Activated T-cell treated with anti-CD3 and anti-CD28 coated beads for 24 hours (primary cell): ENCODE data around the gene BEX3.
"Not testable (repeated sequence)": the region's sequence is repeated elsewhere in the genome, so short reads cannot be mapped to it uniquely, and the experiment has no call there.

ENCODE experiments used
- DNase-seq: peaks from one replicate; pipeline ENCODE4 v3.0.0-alpha.2; 2020; ENCODE audit warnings: low read depth

BEX3 gene

DNA sequence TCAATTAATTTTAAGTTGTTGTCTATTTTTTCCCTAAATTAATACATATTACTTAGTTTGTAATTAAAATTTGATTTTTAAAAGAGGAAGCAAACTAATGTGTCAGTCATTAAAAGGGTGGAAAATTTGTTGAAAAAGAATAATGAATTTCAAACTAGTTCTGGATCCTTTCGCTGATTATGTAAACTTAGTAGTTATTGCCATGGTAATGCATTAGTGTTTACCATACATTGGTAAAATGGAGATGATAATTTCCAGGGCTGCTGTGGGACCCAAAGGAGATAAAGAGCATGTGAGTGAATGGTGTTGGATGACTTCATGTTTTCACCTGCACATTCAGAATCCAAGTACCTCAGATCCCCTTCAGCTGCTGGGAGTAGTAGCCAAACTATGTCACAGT is 6.5 kb downstream of the BEX3 start:
- DNase-seq: no peak

DNA sequence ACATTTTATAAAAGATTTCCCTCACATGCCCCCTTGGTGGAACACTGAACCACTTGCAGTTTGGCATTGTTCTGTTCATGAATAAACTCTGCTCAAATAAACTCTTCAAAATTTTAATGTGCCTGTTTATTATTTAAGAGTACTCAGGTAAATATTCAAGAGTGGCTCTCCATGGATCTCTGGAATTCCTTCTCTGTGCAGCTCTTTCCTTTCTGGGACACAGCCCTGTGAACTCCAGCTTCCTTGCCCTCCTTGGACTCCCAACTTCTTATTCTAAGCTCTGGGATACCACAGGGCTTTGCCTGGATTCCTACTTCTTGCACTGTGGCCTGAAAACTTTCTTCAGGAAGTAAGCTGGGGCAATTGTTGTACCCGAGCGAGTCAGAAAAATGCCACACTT is 8.3 kb downstream of the BEX3 start:
- no peak for DNase-seq

DNA sequence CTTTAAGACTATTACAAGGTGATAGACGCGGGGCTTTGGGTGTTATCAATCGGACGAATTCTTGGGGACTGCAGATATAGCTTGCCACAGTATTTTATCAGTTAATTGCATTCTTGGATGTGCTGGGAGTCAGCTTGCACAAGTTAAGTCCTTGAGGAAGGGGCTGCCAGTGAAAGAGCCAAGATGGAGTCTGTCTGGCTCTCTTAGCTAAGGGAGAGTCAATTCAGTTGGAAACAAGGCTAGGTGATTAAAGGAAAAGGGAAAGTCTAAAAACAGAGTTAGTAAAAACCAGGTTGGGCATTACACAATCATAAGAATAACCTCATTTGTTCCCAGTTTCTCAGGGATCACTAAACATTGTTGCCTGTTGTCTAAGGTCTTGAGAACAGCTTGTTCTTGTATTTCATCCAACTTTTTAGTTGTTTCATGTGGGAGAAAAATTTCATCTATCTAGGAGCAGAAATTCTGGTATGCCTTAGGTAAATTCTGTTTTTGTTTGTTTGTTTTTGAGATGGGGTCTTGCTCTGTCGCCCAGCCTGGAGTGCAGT is 9.0 kb downstream of the BEX3 start:
- DNase-seq: not testable (repeated sequence)

DNA sequence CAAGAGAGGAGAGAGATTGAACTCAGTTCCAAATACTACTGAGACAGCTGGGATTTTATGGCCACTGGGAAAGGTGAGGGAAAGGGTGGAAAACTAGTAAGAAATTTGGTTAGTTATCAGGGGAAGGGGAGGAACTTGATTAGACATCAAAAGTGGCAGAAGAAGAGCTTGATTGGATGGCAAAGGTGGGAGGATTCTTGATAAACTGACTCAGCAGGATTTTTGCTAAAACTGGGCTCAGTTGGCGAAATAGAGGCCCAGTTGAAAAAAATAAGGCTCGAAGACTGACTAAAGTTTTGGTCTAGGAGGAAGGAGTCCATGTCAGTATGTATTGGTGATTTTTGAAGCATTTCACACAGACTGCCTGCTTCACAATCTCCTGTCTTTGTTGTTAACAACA is 10.0 kb downstream of the BEX3 start:
- DNase-seq: no peak

DNA sequence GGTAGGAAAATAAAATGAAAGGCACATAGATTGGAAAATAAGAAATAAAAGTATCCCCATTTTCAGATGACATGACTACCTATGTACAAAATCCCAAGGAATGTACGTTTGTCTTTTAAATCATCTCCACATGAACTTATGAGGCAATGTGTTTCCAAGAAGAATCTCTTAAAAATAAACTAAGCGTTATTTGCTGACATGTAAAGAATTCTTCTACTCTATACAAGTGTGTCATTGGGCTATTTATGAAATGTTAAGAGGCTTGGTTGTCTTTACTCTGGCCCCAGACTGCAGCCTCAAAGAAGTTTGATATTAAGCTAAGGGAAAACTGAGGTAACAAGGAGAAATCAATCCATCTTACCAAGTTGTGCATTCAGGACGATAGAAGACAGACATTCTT is 17.1 kb downstream of the BEX3 start:
- no peak for DNase-seq

DNA sequence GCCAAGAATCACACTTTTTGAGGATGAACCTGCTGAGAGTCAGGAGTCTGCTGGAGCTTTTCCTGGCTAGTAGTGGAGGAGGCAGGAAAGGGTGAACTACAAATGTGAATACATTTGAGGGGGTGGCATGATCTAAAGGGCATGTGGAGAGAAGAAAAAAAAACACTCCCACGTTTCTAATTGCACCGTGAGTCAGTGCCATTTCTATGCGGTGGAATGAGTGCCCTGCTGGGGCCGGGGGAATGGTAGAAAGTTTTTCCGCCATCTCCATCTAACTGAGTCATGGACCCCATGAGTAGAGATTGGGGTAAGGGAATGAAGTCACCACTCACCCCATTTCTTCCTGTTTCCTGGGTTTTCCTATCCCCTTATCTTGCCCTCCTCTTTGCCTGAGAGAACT is 19.8 kb downstream of the BEX3 start:
- DNase-seq: no peak

DNA sequence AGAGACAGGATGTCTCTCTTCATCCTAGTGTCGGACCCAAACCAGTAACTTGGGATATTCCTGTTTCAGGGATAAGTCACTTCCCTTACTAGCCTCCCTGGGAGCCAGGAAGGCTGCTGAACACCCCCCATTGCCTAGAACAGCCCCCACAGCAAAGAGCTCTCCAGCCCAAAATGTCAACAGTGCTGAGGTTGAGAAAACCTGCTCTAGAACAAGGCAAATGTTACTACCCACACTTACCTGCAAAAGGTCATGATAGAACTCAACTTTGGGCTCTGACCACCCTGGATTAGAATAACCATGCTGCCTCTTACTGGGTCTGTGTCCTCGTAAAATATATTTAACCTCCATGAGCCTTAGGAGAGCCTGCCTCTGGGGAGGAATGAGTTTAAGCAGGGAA is 20.3 kb downstream of the BEX3 start:
- no peak for DNase-seq

DNA sequence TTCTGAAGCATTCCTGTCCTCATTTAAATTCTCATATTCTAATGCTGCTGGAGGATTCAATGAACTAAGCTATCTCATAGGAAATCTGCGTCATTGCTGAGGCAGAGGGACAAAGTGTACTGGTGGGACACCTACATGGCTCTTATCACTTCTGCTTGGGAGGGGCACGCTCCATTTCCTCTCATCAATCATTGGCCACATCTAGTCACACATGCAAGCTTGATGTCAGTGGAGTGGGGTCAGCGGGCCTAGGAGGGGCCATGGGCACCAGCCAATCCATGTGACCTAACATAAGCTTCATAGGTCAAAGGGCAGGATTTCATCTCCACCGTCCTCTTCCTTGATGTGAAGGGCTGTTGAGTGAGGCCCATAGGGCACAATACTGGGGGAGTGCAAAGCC is 21.4 kb downstream of the BEX3 start:
- no peak for DNase-seq

DNA sequence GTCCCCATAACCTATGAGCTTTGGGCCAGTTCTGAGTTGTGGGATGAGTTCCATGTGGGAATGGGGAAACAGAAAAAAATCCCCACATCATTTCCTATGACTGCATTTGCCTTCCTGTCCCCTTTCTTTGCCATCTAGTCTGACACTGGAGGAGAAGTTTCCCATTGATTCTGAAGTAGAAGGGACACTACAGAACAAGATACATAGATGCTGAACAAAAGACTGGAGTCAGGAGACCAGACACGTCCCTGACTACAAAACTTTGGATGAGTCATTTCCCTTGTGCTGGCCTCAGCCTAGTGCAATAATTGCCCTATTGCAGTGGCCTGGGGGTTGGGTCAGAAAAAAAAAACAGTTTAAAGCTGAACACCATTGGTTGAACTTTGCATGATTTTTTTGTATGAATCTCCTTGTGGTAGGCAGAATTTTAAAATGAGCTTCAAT is 22.1 kb downstream of the BEX3 start:
- no peak for DNase-seq

DNA sequence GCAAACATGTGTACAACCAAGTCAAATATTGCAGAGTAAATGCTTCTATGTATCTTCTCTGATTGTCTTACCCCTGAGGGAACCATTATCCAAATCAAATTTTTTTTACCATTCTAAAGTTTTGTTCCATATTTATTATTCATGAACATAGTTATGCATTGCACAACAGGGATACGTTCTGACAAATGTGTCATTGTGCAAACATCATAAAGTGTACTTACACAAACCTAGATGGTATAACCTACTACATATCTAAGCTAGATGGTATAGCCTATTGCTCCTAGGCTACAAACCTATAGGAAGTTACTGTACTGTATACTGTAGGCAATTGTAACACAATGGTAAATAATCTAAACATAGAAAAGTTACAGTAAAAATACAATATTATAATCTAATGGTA is 23.4 kb downstream of the BEX3 start:
- DNase-seq: no peak

DNA sequence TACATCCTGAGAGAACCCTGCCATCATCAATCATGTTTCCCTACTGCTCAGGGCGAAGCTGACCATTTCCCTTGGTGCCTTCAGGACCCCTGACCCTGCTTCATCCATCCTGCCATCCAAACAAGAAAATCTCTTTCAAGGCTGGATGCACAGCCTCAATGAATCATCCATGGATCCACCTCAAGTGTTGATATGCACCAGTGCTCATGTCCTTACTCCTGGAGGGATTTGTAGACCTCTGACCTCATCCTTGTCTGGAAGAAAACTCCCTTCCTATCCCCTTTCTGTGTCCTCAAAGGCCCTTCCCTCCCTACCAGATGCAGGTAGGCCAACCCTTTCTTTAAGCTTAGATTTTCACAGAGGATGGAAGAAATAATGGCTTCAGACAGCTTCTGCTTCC is 24.6 kb downstream of the BEX3 start:
- DNase-seq: no peak

DNA sequence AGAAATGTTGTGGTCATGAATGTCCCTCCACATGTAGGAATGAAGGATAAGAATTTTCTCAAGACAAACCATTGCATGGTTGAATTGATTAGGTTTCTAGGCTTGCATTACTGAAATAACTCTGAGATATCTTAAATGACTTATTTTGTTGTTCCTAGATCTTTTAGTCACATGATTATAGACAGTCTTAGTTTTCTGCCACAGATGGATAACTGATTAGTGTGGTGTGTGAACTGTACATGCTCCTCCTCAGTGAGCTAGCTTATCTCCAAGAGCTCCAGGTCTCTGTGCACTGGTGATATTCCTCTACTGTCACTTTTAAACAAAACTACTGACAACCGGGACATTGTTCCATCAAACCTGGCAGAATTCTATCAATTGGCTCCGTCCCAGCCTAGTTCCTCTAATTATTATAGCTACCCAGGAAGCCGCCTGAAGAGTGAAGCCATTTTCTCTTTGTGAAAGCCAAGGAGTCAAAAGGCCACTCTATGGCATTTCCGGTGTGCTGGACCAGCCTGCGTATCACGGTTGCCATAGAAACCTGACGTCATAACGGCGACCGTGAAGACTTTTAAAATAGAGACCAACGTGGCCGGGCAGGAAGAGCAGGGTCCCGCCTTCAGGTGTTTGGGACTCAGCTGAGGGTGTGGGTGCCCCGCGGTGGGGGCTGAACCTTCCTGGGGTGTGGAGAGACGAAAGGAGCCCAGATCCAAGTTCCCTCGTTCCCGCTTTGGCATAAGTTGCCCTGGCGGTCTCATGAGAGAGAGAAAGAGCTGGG is 28.1 kb downstream of the BEX3 start:
- peak; percentile 25 for DNase-seq

DNA sequence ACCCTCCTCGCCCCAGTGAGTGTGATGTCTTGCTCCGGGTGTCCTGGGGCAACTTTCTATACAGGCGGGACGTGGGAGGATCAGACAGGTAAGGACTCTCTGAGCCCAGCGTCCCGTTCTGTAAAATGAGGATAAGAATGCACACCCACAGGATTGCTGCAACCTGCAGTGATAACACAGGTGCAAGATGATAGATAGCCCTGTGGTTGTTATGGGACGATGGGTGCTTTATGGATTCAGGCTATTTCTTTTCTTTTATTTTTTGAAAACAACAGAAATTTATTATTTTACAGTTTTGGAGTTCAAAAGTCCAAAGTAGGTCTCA is 28.6 kb downstream of the BEX3 start:
- no peak for DNase-seq

DNA sequence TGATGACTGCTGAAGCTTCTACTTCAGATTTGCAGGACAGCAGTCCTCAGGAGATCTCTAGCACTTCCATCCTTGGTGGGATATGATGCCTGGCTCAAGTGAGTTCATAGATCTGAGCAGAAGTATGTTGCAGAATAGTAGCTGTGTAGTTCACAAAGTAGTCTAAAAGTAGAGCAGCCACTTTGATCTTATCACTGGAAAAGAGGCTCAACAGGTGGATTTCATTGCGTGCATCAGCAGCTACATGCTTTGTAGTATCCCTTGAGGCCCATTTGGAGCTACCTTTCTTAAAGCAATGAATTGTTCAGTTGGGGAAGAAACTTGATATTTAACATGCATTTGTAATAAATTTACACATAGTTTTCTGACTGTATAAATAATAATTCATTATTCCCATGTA is 29.9 kb downstream of the BEX3 start:
- DNase-seq: no peak

DNA sequence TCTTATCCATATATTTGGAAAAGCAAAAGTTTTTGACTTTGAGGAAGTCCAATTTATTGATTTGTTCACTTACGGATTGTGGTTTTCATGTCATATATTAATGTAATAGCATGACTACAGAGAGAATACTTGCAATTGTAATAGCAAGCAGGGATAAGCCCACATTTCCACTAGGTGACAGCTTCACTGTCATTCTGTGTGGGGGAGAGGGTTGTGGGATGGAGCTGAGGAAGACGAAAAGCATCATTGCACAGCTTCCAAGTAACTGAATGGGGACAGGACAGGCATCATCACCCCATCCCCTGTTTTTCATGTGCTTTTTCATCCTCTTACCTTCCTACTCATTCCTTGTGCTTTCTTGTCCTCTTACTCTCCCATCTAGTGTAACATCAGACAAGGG is 31.4 kb downstream of the BEX3 start:
- DNase-seq: no peak

DNA sequence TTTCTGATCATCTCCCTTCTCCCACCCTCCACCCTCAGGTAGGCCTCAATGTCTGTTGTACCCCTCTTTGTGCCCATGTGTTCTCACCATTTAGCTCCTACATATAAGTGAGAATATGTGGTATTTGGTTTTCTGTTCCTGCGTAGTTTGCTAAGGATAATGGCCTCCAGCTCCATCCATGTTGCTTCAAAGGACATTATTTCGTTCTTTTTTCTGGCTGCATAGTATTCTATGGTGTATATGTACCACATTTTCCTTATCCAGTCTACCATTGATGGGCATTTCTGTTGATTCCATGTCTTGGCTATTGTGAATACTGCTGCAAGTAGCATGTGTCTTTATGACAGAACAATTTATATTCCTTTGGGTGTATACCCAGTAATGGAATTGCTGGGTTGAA is 35.4 kb downstream of the BEX3 start:
- not testable (repeated sequence) for DNase-seq

DNA sequence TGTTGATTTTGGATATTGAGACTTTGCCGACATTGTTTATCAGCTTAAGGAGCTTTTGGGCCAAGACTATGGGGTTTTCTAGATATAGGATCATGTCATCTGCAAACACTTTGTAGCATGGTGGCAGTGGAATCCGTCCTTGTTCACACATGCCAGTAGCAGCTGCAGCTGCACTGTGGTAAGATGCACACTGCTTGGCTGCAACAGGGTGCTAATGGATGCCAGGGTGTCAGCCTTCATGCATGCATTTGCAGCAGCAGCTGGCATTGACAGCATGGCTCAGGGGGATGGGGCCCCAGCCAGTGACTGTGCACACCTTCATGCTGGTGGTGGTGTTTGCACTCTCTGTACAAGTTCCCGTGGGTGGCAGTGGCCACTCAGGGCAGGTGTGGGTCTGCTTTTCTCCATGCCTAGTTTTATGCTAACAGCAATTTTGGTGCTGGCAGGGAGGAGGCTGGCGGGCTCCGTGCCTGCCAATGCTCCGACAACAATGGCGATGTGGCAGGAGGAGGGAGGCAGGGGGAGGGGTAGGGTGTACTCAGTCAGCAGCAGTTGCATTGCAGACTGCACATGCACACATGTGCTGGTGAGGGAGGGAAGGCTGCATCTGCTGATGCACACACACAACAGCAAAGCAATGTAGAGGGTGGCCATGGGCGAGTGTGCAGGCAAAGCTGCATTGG is 37.5 kb downstream of the BEX3 start:
- DNase-seq: no peak

DNA sequence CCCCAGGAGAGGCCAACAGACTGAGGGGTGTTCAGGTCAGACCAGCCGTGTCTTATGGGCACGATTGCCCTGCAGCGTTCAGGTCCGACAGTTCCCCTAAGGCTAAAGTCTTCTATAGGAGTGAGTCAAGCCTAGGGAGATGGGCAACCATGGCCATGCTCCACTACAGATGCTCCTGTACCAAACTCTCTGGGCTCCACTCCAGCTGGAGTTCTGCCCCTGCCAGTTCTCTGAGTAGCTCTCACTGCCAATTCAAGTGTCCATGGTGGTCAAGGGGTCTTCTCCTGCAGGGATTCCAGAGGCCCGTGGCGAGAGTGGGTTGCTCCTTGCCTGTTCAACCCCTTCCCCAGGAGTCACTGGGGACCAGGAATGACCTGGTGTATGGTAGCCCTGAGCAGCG is 38.2 kb downstream of the BEX3 start:
- no peak for DNase-seq

DNA sequence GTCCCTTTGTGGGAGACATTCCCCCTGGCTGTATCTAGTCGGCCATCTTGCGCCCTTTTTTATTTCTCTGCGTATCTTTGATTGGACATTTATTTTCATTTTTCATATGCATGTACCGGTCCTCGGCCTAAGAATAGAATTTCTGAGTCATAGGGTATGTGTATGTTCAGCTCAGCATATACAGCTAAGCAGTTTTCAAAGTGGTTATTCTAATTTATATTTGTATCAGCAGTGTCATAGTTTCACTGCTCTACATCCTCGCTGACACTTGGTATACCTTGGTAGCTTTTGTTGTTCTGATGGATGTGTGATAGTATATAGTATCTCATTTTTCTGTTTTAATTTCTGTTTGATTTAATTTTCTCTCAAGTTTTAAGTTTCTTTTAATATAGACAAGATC is 38.7 kb downstream of the BEX3 start:
- DNase-seq: no peak

DNA sequence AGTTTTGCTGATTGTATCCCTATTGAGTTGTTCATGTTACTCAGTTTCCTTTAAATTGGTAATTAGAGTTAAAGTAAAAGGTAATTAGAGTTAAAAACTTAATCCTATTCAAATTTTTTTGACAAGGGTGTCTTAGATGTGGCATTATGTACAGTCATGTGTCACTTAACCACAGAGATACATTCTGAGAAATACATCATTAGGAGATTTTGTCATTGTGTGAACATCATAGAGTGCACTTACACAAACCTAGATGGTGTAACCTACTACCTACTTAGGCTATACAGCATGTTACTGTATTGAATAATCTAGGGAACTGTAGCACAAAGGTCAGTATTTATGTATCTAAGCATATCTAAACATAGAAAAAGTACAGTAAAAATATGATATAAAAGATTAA is 39.2 kb downstream of the BEX3 start:
- no peak for DNase-seq

DNA sequence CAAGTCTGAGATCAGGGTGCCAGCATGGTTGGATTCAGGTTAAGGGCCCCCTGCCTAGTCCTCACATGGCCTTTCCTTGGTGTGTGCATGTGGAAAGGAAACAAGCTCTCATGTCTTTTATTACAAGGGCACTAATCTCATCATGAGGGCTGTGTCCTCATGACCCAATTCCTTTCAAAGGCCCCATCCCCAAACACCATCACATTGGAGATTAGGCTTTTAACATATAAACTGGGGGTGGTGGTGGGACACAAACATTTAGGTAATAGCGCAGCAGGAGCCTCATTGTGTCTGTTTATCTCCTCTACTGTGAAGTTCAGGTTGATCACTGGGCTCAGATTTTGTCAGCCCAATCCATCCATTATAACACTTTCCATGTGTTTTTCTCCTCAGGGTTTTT is 41.0 kb downstream of the BEX3 start:
- no peak for DNase-seq

DNA sequence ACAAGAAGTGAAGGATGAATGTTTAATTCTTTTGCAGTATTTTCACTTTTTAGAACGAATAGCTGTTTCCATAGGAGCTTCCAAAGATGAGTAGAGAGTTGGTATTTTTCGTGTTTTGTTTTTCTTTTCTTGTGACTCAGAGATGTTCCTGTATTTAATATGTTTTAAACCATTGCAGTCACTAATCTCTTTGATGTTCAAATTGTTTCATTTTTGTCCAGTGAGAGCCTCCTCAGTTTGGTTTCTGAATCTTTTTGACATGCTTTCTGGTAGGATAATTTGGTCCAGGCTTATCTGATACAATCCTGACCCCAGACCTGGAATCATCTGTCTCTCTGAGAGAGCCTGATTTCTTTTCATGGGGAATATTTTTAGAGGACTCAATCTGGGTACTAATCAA is 41.6 kb downstream of the BEX3 start:
- DNase-seq: no peak

DNA sequence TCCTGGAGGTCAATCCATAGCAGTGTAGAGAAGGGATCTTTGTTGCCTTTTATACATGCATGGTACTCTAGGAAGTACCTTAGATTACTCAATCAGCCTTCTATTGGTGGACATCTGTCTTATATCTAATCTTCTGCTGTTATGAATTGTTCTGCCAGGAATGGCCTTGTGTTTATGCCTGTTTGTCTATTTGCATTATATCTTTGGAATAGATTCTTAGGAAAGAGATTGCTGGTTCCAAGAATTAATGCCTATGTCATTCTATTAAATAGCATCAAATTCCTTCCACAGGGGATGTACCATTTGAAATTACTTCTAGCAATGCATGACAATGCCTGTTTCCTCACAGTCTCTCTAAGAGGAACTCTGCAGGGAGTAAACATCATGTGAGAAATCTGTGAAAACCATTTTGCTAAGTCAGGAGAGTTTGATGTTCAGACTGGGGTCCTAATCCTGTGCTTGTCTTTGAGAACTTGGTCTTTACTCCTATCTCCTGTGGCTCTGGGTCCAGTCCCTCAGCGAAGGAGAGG is 42.5 kb downstream of the BEX3 start:
- DNase-seq: no peak
